ENCODE measurements around the gene ELAVL2. TPM values are rescaled to one million over a fixed set of nuclear protein-coding genes. Genes with fewer than 3 reads are reported as not detected.

The ELAVL2 gene
- 0.33 and 1.8 TPM in 2 replicates for total RNA-seq

DNA sequence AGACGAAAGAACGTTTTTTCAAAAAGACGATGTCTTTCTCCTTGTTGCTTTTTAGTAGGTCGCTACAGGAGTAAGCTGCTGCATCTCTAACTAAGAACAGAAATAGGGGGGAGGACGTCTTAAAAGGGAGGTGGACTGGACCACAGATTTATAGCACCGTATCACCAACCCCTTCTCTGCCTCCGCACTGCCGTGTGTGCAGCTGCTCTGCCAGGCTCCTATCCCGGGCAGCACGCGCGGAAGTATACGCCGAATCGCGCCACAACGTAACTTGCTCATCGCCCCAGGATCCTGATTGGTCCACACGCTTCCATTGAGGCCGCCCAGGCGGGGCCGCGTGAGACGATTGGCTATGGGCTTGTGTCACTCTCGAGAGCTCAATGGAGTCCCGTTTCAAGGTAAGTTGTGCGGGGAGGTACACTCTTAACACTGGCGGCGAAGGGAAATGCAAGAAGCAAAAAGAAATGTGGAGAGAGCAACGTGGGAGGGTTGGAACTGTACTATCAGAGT lies at the start of gene ELAVL2:
TSS of gene ELAVL2 (minus strand) at position 121 of the 510 bp plus-strand sequence. CDS start 64,006 bp downstream, outside the sequence.

